Hepatocyte (in vitro differentiated cells): Measurements from ENCODE around the gene MAOB.

ENCODE experiments used
- CTCF ChIP-seq: fragments of 200-600 bp; sonication (generic); IDR thresholded peaks from 2 replicates; pipeline ENCODE4 v1.5.1; 2016; ENCODE audit warnings: antibody characterized with exemption, mild to moderate bottlenecking; ENCODE audit not compliant: poor library complexity
- EZH2 ChIP-seq: fragments of 200-600 bp; sonication (generic); IDR thresholded peaks from 2 replicates; pipeline ENCODE4 v1.6.1; 2016; ENCODE audit warnings: antibody characterized with exemption, mild to moderate bottlenecking, borderline replicate concordance
- EZH2phosphoT487 ChIP-seq: fragments of 200-600 bp; sonication (generic); IDR thresholded peaks from one replicate; pipeline ENCODE4 v1.6.1; 2018; ENCODE audit warnings: antibody characterized with exemption, mild to moderate bottlenecking, low read depth, moderate library complexity; ENCODE audit not compliant: unreplicated experiment, severe bottlenecking

- no peak for TF ChIP-seq CTCF
- no peak for TF ChIP-seq EZH2phosphoT487
- no peak for TF ChIP-seq EZH2
Observed at GRCh38 chrX:43870011-43870410, 12.2 kb downstream of the MAOB start.
